DMS 273 (cell line): ENCODE results near the gene MROH8.

Experiments used
- DNase-seq: peaks from one replicate; lab custom pipeline; 2025; ENCODE audit not compliant: unreplicated experiment; lab: John Stamatoyannopoulos, UW

Gene MROH8

GRCh38 chr20:37200376-37200775 lies 21.0 kb upstream of the MROH8 start:
- no peak for DNase-seq

GRCh38 chr20:37198932-37199660 lies 19.7 kb upstream of the MROH8 start:
- DNase-seq = no peak

- DNase-seq = no peak
Observed at GRCh38 chr20:37194621-37195417, 15.5 kb upstream of the MROH8 start.

- no peak for DNase-seq
Observed at GRCh38 chr20:37193821-37194220, 14.5 kb upstream of the MROH8 start.

- no peak for DNase-seq
Observed at GRCh38 chr20:37193226-37193625, 13.9 kb upstream of the MROH8 start.

- peak; percentile 92 for DNase-seq
Observed at GRCh38 chr20:37192137-37192854, 12.9 kb upstream of the MROH8 start.

- DNase-seq = peak; percentile 12
Observed at GRCh38 chr20:37190354-37191112, 11.2 kb upstream of the MROH8 start.

- no peak for DNase-seq
Observed at GRCh38 chr20:37189416-37190016, 10.2 kb upstream of the MROH8 start.

- DNase-seq = no peak
Observed at GRCh38 chr20:37188787-37189186, 9.4 kb upstream of the MROH8 start.

- DNase-seq = no peak
Observed at GRCh38 chr20:37185686-37186085, 6.3 kb upstream of the MROH8 start.

GRCh38 chr20:37179683-37180524 lies 556 bp upstream of the MROH8 start:
- DNase-seq = peak; percentile 65

- DNase-seq = no peak
Observed at GRCh38 chr20:37172836-37173235, 6.5 kb downstream of the MROH8 start.

GRCh38 chr20:37166867-37167266 lies 12.5 kb downstream of the MROH8 start:
- no peak for DNase-seq

GRCh38 chr20:37165031-37165430 lies 14.3 kb downstream of the MROH8 start:
- no peak for DNase-seq

GRCh38 chr20:37163832-37164554 lies 15.4 kb downstream of the MROH8 start:
- DNase-seq = no peak

GRCh38 chr20:37162646-37163045 lies 16.7 kb downstream of the MROH8 start:
- no peak for DNase-seq

GRCh38 chr20:37161830-37162549 lies 17.4 kb downstream of the MROH8 start:
- DNase-seq = no peak

GRCh38 chr20:37160683-37161082 lies 18.7 kb downstream of the MROH8 start:
- no peak for DNase-seq
